GM19023 (cell line): Measurements from ENCODE around the gene SCAI.

ENCODE experiments used
- ATAC-seq: cut with Tn5 transposase; IDR thresholded peaks from one replicate; pipeline ENCODE4 v1.9.1; 2021; ENCODE audit warnings: mild to moderate bottlenecking, moderate library complexity; ENCODE audit not compliant: unreplicated experiment

Gene SCAI

GRCh38 chr9:124897570-124898460, 245.5 kb downstream of the SCAI start:
- ATAC-seq = no peak

GRCh38 chr9:124894741-124895170, 248.6 kb downstream of the SCAI start:
- ATAC-seq = no peak

- ATAC-seq = no peak
Observed at GRCh38 chr9:124894035-124894740, 249.1 kb downstream of the SCAI start.
